Lung (tissue), 12 donors: ENCODE data around the gene CHST9. TPM values are rescaled to one million over a fixed set of nuclear protein-coding genes. Genes with fewer than 3 reads are reported as not detected.
A peak's percentile ranks its signal among the peaks of the same experiment; 100 is the strongest.

Experiments used
- ATAC-seq: fragments of 200-7000 bp; cut with Tn5 transposase; one replicate; pipeline ENCODE4 v1.9.1; 2020; ENCODE audit warnings: moderate number of reproducible peaks; ENCODE audit not compliant: insufficient read depth, low FRiP score
- DNase-seq, 3 donors: peaks; one replicate each; pipeline ENCODE4 v3.0.0-alpha.2; 2013 to 2017
- H3K27ac ChIP-seq, 2 donors: one replicate each; pipeline ENCODE4 v1.5.1; 2013; ENCODE audit warnings: mild to moderate bottlenecking in 2 of 2, moderate library complexity in 2 of 2, control low read depth in 1 of 2, inconsistent platforms in 1 of 2, low read depth in 1 of 2, low read length in 1 of 2
- H3K27me3 ChIP-seq, 3 donors: one replicate each; pipeline ENCODE4 v1.5.1; 2013; ENCODE audit warnings: low read length in 2 of 3; ENCODE audit not compliant: control insufficient read depth in 3 of 3, insufficient read depth in 3 of 3
- H3K36me3 ChIP-seq, 4 donors: one replicate each; pipeline ENCODE4 v1.5.1; 2013; ENCODE audit warnings: low read length in 4 of 4, mild to moderate bottlenecking in 1 of 4, moderate library complexity in 1 of 4; ENCODE audit not compliant: control insufficient read depth in 4 of 4, insufficient read depth in 4 of 4
- H3K4me1 ChIP-seq, 5 donors: one replicate each; pipeline ENCODE4 v1.5.1; 2013; ENCODE audit warnings: low read length in 5 of 5, mild to moderate bottlenecking in 2 of 5, moderate library complexity in 1 of 5; ENCODE audit not compliant: control insufficient read depth in 5 of 5, insufficient read depth in 5 of 5
- H3K4me3 ChIP-seq: one replicate; pipeline ENCODE4 v1.5.1; 2013; ENCODE audit warnings: mild to moderate bottlenecking, control low read depth, moderate library complexity
- H3K9ac ChIP-seq, 2 donors: one replicate each; pipeline ENCODE4 v1.5.1; 2013; ENCODE audit warnings: low read length in 2 of 2, control low read depth in 1 of 2; ENCODE audit not compliant: insufficient read depth in 1 of 2
- H3K9me3 ChIP-seq, 4 donors: one replicate each; pipeline ENCODE4 v1.5.1; 2013; ENCODE audit warnings: low read length in 3 of 4, mild to moderate bottlenecking in 1 of 4, moderate library complexity in 1 of 4; ENCODE audit not compliant: control insufficient read depth in 4 of 4, insufficient read depth in 3 of 4
- whole genome bisulfite sequencing, 2 donors: extraction: QIAGEN DNeasy Blood & Tissue Kit; methylation state at CpG; one replicate each; pipeline ENCODE4 v1.1.7; 2013; 5-methylcytosine and 5-hydroxymethylcytosine counted together
- polyA plus RNA-seq, 2 donors: library from polyadenylated mRNA; stranded (reverse); fragments of 200-250 nt; gene quantifications; one replicate each; pipeline ENCODE4 v1.2.1, GENCODE V29; 2013
- total RNA-seq, 2 donors: library from RNA; depleted of rRNA in 1 of 2; stranded (reverse); fragments of >200 nt in 1 of 2; gene quantifications; one replicate each; pipeline ENCODE4 v1.2.1, GENCODE V29; 2014 to 2021
- TF ChIP-seq, protein P1 (sequence below): IDR thresholded peaks from 2 replicates; pipeline ENCODE4 v1.5.1; 2012; ENCODE audit warnings: mild to moderate bottlenecking; ENCODE audit errors: control extremely low read depth, extremely low read depth
- donor health status: control.
- donor health status: control.
- donor health status: Bipolar disorder and iron deficiency.
- donor health status: healthy.
- donor health status: DM: yes; HTN: yes; CAD: no.

Gene CHST9
- total and polyA plus RNA-seq, 4 donors: 2.9 to 19.6 (median 9.8) TPM

- Histone ChIP-seq H3K9me3 (no peaks in the 10 kb centered on the region), H3K27me3 (peaks cover 0 to 4% (median 0%) of the 10 kb centered on the region in 3 donors), H3K36me3 (no peaks in the 10 kb centered on the region), H3K9ac (no peak overlapping the region), H3K27ac (no peak overlapping the region), H3K4me1 (peaks cover 0 to under 1% (median 0%) of the 10 kb centered on the region in 5 donors), H3K4me3 (no peak overlapping the region)
- no peak for DNase-seq
- no peak for ATAC-seq
- TF ChIP-seq, protein P1, sequence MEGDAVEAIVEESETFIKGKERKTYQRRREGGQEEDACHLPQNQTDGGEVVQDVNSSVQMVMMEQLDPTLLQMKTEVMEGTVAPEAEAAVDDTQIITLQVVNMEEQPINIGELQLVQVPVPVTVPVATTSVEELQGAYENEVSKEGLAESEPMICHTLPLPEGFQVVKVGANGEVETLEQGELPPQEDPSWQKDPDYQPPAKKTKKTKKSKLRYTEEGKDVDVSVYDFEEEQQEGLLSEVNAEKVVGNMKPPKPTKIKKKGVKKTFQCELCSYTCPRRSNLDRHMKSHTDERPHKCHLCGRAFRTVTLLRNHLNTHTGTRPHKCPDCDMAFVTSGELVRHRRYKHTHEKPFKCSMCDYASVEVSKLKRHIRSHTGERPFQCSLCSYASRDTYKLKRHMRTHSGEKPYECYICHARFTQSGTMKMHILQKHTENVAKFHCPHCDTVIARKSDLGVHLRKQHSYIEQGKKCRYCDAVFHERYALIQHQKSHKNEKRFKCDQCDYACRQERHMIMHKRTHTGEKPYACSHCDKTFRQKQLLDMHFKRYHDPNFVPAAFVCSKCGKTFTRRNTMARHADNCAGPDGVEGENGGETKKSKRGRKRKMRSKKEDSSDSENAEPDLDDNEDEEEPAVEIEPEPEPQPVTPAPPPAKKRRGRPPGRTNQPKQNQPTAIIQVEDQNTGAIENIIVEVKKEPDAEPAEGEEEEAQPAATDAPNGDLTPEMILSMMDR: no peak
- 75 to 87% methylated on average over 3 of the region's 3 CpGs for WGBS, 2 donors
Measured at GRCh38 chr18:27054926-27055325, 130.2 kb downstream of the CHST9 start.

GRCh38 chr18:27049969-27050368 is 135.1 kb downstream of the CHST9 start:
- Histone ChIP-seq H3K4me1 (peaks cover 0 to 2% (median 0%) of the 10 kb centered on the region in 5 donors), H3K27ac (no peak overlapping the region), H3K9me3 (no peaks in the 10 kb centered on the region), H3K27me3 (peaks cover 0 to 4% (median 0%) of the 10 kb centered on the region in 3 donors), H3K9ac (no peak overlapping the region), H3K4me3 (no peak overlapping the region), H3K36me3 (no peaks in the 10 kb centered on the region)
- 82 to 84% methylated on average over 4 of the region's 4 CpGs for WGBS, 2 donors
- ATAC-seq (peak; percentile 19), DNase-seq (peak in 2 of 3 donors; percentile 21 to 65)
- TF ChIP-seq, protein P1: no peak

- no peaks in the 10 kb centered on the region for H3K27me3 ChIP-seq
- no peak for DNase-seq
- no peak overlapping the region for H3K27ac ChIP-seq
- TF ChIP-seq, protein P1: no peak
- H3K36me3 ChIP-seq: no peaks in the 10 kb centered on the region
- WGBS, 2 donors: 90 to 92% methylated on average over 3 of the region's 3 CpGs
- ATAC-seq: no peak
- no peak overlapping the region for H3K4me3 ChIP-seq
- H3K9me3 ChIP-seq: no peaks in the 10 kb centered on the region
- H3K9ac ChIP-seq: no peak overlapping the region
- peaks cover 0 to 2% (median 0%) of the 10 kb centered on the region in 5 donors for H3K4me1 ChIP-seq
Measured at GRCh38 chr18:27045342-27045741, 139.8 kb downstream of the CHST9 start.

DNA sequence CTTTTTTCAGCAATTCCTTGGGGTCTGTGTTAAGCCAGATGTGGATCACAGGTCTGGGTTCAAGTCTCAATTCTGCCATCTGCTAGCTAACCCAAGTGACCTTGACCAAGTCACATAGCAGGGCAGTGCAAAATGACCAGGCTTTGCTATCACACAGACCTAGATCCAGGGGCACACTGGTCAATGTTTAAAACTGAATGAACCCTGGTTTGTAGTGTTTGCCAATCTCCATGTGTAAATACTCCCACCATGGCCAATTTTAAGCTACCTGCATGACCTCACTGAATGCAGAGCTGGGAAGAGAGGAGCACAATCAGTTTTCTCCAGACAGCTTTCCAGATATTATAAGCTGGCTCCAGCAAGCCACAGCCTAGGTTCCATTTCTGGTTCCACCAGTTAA is 142.9 kb downstream of the CHST9 start:
- Histone ChIP-seq H3K36me3 (no peaks in the 10 kb centered on the region), H3K27me3 (peaks cover 0 to 4% (median 0%) of the 10 kb centered on the region in 3 donors), H3K4me3 (no peak overlapping the region), H3K9me3 (no peaks in the 10 kb centered on the region), H3K9ac (no peak overlapping the region), H3K4me1 (no peaks in the 10 kb centered on the region), H3K27ac (no peak overlapping the region)
- TF ChIP-seq, protein P1: no peak
- no peak for ATAC-seq
- DNase-seq: no peak
